A673 (cell line): ENCODE data around the gene SECISBP2.

Experiments
- EZH2 ChIP-seq: fragments of 200-600 bp; sonication (generic); IDR thresholded peaks from 2 replicates; pipeline ENCODE4 v1.6.1; 2017; ENCODE audit warnings: borderline replicate concordance, low read depth, mild to moderate bottlenecking, mixed read lengths, antibody characterized with exemption, low read length; ENCODE audit not compliant: poor library complexity, severe bottlenecking
- TF ChIP-seq, protein P1 (sequence below): fragments of 300-800, 200-600 bp; sonication (generic); conservative IDR thresholded peaks from 2 replicates; pipeline ENCODE4 v1.5.1; 2017; ENCODE audit warnings: low read depth, mild to moderate bottlenecking, antibody characterized with exemption, low read length, moderate library complexity, mixed read lengths

DNA sequence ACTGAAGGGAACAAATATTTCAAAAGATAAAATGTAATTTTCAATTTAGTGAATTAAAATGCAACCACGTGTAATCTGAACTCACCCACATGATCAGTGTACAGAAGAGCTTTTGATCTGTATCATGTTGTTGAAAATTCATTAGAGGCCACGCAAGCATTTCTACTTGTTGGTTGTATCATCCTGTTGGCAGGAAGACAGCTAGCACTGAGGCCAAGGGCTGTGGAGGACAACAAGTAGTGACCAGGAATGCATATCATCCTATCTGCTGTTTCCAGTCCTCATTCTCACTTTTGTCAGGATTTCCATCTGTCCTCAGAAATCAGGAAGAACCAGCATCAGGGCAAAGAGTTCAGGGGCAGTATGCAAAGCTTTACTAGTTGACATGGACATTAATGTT, 37.2 kb upstream of the SECISBP2 start:
- TF ChIP-seq, protein P1, sequence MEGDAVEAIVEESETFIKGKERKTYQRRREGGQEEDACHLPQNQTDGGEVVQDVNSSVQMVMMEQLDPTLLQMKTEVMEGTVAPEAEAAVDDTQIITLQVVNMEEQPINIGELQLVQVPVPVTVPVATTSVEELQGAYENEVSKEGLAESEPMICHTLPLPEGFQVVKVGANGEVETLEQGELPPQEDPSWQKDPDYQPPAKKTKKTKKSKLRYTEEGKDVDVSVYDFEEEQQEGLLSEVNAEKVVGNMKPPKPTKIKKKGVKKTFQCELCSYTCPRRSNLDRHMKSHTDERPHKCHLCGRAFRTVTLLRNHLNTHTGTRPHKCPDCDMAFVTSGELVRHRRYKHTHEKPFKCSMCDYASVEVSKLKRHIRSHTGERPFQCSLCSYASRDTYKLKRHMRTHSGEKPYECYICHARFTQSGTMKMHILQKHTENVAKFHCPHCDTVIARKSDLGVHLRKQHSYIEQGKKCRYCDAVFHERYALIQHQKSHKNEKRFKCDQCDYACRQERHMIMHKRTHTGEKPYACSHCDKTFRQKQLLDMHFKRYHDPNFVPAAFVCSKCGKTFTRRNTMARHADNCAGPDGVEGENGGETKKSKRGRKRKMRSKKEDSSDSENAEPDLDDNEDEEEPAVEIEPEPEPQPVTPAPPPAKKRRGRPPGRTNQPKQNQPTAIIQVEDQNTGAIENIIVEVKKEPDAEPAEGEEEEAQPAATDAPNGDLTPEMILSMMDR = no peak
- TF ChIP-seq EZH2 = no peak
